Stimulated activated CD8-positive, alpha-beta memory T cell treated with anti-CD3 and anti-CD28 coated beads, Interleukin-7, amount 100 ng/mL, for 4 hours (primary cell): Measurements from ENCODE around the gene CTSS.
A peak's percentile ranks its signal among the peaks of the same experiment; 100 is the strongest.

Experiments used
- DNase-seq, 2 donors: peaks; one replicate each; pipeline ENCODE4 v3.0.0-alpha.2; 2020; ENCODE audit warnings: low read depth in 2 of 2

The CTSS gene

DNA sequence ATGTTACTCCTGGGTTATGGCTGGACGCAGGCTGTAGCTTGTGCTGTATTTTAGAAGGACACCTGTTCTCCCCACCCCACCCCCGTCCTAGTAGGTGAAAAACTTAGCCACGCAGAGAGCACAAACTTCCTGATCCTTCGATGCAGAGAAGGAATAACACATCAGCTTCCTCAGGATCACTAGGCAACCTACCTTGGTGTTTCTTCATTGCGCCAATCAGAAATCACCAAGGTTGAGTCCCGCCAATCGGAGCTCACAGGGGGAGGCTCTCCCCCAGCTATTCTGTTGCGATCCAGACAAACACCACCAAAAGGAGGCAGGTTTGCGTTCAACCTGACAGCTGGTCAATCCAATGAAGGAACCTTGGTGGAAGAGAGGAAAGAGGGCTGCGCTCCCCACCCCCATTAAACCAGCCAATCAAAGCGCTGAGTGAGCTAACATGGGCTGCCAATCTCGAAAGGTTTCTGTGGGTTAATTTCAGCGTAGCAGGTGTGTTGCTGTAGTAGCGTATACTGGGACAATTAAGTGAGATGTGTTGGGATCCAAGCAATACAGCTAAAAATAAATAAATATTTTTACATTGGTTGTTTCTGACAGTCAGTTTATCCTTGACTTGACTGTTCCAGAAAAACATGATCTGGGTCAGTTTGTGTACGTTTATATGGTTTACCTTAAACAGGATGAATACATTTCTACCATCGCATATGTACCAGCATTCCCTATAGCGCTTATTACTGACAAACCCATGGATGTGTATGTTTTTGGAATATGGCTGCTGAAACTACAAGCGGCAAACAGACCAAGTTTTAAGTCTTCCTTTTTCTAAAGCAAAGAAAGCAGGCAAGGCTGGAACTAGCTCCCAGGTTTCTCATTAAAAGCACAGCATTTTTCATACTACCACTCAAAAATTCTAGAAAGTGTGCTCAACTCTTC is 68.3 kb downstream of the CTSS start, which contains the start of gene GOLPH3L:
Gene GOLPH3L (minus strand): TSS at position 160 of the 933 bp plus-strand sequence. CDS start 2,316 bp downstream, outside the sequence.
- DNase-seq, result peak; percentile 79 to 86

- DNase-seq, result no peak
These were observed 69.0 kb downstream of the CTSS start for GRCh38 chr1:150696590-150696989.

DNA sequence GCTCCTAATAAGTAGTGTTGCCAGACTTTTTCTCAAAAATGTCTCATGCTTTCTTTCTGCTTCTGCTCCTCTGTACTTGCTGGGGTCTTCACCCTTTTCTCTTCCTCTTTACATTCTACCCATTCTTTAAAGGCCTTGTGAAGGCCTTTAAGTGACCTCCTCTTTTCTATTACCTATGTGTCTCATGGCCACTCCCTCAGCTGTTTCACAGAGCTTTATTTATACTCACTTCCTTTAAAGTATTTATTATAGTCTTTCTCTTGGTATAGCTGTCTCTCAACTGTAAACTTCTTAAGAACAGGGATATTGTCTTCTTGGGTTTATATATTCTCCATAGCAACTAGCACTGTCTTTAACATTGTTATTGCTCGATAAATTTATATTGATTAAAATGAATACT is 69.4 kb downstream of the CTSS start:
- DNase-seq, result no peak

DNA sequence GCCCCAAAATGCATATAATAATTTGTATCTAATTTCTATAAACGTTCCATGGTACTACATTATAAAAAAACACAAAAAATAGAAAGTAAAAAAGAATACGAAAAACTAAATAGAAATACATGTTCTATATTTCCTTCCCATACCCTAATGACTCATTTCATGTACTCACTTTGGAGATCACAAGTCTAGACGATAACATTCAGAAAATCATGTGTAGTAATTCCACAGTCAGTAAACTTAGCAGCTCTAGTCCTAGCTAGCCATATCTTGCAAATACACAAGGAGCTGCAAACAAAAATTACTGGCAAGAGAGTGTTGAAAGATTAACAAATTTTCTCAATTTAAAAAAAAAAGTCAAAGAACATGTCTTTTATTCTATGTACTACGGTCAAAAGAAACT is 70.0 kb downstream of the CTSS start:
- DNase-seq, result no peak

- DNase-seq, result no peak
These were observed 72.9 kb downstream of the CTSS start for GRCh38 chr1:150692720-150693119.

- no peak for DNase-seq
These were observed 76.8 kb downstream of the CTSS start for GRCh38 chr1:150688763-150689162.

- DNase-seq, result no peak
These were observed 79.3 kb downstream of the CTSS start for GRCh38 chr1:150686275-150686674.

DNA sequence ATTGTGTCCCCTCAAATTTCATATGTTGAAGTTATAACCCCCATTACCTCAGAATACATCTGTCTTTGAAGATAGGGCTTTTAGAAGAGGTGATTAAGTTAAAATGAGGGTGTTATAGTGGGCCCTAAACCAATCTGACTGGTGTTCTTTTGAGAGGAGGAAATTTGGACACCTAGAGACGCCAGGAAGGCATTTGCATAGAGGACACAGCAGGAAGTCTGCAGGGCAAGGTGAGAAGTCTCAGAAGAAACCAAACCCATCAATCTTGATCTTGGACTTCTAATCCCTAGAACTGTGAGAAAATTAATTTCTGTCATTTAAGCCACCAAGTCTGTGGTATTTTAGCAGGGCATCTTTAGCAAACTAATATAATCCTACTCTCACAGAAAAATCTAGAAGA is 81.7 kb downstream of the CTSS start:
- DNase-seq, result peak in 1 of 2 donors; percentile 1
